Raji (cell line): ENCODE measurements around the gene CCDC14.

Experiments
- POLR2A ChIP-seq: IDR thresholded peaks from 2 replicates; pipeline ENCODE4 v1.6.1; 2011; ENCODE audit warnings: low read depth, low read length, control low read depth; ENCODE audit not compliant: insufficient read depth

Gene CCDC14

DNA sequence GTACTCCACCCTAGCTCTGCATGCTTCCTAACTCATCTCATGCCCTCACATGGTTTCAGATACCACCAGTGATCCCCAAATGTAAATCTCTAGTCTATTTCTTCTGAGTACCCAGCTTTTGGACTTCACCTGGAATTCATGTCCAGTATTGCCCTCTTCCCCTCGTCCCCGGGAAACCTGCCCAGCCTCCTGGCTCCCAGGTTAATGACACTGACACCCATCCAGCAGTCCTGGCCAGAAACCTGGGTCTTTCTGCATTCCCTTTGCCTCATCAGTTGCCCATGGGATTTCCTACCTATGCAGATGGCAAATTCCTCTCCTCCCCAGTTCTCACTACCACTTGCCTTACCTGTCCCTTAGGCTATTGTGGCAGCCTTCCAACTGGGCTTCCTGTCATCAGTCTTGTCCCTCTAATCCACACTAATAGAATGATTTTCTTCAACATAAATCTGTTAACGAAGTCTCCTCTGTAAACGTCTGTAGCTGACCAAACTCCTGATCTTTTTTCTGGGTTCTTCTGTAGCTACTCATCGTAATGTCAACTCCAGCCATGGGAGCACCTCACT lies 61.6 kb downstream of the CCDC14 start:
- TF ChIP-seq POLR2A: no peak

- no peak for TF ChIP-seq POLR2A
Measured at GRCh38 chr3:123893012-123893411, 68.0 kb downstream of the CCDC14 start.

DNA sequence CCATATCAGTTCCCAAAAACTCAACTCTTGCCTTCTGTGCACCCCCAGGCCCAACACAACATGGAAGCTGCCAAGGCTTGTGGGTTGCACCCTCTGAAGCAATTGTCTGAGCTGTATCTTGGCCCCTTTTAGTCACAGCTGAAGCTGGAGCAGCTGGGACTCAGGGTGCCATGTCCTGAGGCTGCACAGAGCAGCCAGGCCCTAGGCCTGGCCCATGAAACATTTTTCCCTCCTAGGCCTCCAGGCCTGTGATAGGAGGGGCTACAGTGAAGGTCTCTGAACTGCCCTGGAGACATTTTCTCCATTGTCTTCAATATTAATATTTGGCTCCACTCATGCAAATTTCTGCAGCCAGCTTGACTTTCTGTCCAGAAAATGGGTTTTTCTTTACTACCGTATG lies 68.8 kb downstream of the CCDC14 start:
- TF ChIP-seq POLR2A: no peak

DNA sequence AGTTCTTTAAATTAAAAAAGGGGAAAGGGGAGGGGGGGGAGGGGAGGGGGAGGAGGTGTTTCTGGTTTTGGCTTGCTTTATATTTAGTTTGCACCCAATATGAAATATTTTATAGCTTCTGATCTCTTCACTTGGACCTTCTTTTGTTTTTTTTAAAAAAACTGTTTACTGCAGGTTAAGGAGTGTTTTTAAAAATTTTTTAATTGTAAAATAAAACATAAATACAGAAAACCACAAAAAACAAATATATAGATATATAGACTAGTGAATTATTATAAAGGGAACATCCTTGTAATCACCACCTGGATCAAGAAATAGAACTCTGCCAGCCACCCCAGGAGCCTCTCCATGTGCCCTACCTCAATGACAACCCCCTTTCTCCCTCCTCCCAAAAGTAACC lies 76.0 kb downstream of the CCDC14 start:
- no peak for TF ChIP-seq POLR2A

- no peak for TF ChIP-seq POLR2A
Measured at GRCh38 chr3:123884203-123884831, 76.7 kb downstream of the CCDC14 start, which contains the start of gene MYLK. Gene MYLK, minus strand, starts transcription at chr3:123884332. Its CDS starts 90,491 bp downstream, at chr3:123793841.

DNA sequence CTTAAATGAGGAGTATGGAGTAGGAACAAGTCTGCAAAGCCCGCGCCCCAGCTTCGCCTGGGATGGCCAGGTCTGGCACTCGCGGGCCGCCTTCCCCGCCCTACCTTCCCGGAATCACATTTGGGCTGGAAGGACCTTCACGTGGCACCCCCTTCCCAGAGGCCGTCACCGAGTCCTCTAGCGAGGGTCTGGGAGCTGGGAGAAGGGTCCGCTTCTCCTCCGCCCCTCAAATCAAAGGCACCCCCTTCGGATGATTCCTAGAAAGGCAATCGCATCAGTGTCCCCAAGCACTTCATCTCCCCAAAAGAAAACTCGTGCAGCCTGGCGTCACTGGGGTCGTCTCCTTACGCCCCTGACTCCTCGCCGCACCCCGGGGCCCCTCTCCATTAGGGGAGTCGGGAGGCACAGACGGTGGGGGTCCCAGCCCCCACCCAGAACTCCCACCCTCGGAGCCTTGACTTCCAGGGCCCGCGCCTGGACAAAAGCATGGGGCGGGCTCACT lies 77.3 kb downstream of the CCDC14 start:
- no peak for TF ChIP-seq POLR2A

DNA sequence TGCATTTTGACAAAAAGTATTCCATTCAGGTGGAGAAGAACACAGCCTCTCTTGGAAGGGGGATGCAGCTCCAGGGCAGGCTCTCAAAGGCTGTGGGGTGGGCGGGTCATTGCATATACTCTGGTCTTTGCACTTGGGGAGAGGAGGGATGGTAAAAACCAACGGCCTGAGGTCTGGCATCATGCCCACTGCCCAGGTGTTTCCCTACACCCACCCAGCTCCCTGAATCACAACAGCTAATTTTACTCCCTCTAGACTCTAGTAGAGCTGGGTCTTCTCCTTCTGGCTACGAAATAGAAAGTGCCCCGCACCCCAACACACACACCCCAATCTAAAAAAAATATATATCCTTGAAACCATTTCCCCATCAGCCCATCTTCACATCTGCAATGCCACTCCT lies 77.9 kb downstream of the CCDC14 start:
- TF ChIP-seq POLR2A: no peak

GRCh38 chr3:123881771-123882170 lies 79.3 kb downstream of the CCDC14 start:
- no peak for TF ChIP-seq POLR2A

DNA sequence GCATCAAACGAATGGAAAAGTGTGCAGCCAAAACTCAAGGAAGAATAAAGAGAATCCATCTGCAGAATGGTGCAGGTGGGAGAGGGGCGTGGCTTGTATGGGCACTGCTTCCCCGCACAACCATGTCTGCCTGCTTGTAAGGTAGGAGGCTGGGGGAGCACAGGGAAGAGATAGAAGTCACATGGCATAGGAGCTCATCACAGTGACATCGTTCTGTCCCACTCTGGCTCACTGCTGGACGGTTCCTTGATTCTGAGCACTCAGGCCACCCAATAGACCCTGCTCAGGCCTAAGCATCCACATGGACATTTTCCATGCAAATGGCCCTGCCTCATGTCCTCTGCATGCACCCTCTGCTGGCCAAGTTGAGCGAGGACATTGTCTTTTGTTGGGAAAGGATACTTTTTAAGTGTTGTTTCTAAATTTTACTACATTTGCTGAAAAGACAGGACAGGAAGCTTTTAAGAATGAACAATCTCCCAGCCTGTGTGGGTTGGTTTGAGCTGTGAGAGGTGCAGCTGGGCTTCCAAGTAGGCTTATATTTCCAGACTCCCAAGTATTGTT lies 79.9 kb downstream of the CCDC14 start:
- no peak for TF ChIP-seq POLR2A

GRCh38 chr3:123878807-123879206 lies 82.2 kb downstream of the CCDC14 start:
- no peak for TF ChIP-seq POLR2A

GRCh38 chr3:123877965-123878364 lies 83.1 kb downstream of the CCDC14 start:
- no peak for TF ChIP-seq POLR2A

GRCh38 chr3:123877466-123877865 lies 83.6 kb downstream of the CCDC14 start:
- TF ChIP-seq POLR2A: no peak

- no peak for TF ChIP-seq POLR2A
Measured at GRCh38 chr3:123876858-123877257, 84.2 kb downstream of the CCDC14 start.

- TF ChIP-seq POLR2A: no peak
Measured at GRCh38 chr3:123872621-123873020, 88.4 kb downstream of the CCDC14 start.

- no peak for TF ChIP-seq POLR2A
Measured at GRCh38 chr3:123871946-123872345, 89.1 kb downstream of the CCDC14 start.

DNA sequence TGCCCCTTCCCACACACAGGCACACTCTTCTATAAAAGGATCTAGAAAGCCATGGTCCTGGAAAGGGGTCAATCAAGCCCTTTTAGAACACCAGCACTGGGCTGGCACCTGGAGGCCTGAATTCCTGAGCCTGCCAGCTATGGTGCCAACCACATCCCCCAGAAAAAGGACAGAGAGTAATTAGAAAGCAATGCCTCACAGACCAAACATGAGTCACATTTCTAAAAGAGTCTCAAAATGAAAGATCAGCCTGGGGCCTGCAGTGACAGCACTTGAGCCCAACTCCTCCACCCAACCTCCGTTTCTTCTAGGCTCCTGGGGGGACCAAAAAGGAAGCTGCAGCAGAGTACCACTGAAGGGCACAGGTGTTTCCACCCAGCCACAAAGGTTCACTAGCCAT lies 91.0 kb downstream of the CCDC14 start:
- TF ChIP-seq POLR2A: no peak

- no peak for TF ChIP-seq POLR2A
Measured at GRCh38 chr3:123869165-123869564, 91.9 kb downstream of the CCDC14 start.

DNA sequence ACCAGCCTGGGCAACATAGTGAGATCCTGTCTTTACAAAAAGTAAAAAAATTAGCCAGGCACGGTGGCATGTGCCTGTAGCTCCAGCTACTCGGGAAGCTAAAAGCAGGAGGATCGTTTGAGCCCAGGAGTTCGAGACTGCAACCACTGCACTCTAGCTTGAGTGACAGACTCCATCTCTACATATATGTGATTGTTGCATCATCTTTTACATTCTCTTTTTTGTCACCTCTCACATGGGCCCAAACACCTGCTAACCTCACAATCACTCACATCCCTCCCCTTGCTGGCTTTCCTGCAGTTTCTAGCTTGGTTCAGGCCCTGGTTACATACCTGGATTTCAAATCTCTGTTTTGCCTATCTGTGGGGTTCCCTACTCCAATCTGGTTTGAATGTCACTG lies 96.3 kb downstream of the CCDC14 start:
- no peak for TF ChIP-seq POLR2A
